NCI-H1417 treated with DMSO at 0.1 percent for 48 hours (cell line): Measurements from ENCODE around the gene FAM3D.
"Not testable (repeated sequence)": the region's sequence is repeated elsewhere in the genome, so short reads cannot be mapped to it uniquely, and the experiment has no call there.

Source experiments
- DNase-seq: peaks from one replicate; lab custom pipeline; 2025; lab: John Stamatoyannopoulos, UW

The FAM3D gene

DNA sequence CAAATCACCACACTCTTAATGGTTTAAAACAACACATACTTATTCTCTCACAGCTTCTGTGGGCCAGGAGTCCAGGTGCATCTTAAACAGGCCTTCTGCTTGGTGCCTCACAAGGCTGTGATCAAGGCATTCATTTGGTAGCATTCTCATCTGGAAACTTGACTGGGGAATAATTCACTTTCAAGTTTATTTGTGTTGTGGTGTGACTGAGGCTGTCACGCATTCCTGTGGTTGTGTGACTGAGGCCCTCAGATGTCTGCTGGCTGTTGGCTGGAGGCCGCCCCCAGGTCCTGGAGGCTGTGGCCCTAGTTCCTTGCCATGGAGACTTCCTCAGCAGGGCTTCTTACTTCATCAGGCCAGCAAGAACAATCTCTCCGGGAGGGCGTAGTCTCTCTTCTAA lies 16.9 kb upstream of the FAM3D start:
- no peak for DNase-seq

DNA sequence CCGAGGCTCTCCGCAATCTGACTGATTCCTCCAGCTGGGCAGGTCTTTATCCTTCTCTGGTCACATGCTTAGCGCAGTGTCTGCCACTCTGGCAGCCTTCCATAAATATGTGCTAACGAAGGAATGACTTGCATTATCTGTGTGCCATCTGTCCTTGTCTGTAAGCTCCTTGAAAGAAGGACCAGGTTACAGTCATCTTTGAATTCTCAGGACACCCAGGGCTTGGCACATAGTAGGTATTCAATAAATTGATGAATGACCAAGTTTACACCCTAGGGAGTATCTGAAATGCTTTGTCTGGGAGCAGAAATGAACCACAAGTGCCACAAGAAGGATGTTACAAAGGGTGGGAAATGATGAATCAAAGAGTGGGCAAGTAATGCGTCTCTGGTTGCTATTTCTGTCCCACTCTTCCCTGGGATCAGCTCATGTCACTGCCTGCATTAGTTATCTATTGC lies 16.5 kb upstream of the FAM3D start:
- DNase-seq: no peak

DNA sequence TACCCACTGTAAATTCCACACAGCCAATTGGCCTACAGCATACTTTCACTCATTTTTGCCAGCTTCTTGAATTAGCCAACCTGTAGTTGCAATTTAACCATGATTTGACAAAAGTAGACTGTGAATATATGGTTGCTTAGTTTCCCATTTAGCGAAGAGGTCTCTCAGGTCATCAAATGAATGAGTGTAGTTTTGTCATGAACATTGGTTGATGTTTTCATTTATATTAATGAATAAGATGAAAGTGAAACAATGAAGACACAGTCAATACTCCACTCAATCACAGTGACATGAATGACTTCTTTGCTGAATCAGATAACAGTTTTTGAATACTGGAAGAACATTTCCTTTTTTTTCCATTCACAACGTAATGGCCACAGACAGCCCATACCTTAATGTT lies 15.3 kb upstream of the FAM3D start:
- DNase-seq: no peak

DNA sequence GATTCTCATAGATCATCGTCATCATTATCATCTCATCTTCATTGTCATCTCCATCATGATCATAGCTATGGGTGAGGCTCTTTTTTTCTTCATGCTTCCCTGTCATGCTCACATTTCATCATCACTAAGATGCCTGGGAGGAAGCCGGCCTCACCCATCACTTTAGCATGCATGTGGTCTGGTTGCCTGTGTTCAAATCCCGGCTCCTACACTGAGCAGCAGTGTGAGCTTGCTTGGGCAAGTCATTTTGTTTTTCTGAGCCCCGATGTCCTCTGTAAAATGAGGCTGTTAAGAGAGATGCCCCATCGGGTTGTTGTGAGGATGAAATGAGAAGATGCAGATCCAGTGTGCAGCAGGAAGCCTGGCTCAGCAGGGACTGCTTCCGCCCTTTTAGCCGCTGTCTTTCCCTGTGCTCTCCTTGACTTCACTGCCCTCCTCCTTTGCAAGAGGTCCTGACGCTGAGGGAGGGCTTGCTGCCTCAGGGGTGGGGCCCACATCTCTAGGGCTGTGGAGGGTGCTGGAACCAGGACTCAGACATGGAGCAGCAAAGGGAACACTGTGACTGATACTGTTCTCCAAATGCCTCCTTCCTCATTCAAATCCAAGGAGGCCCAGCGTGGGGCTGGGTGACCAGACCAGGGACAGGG lies 14.4 kb upstream of the FAM3D start:
- no peak for DNase-seq

DNA sequence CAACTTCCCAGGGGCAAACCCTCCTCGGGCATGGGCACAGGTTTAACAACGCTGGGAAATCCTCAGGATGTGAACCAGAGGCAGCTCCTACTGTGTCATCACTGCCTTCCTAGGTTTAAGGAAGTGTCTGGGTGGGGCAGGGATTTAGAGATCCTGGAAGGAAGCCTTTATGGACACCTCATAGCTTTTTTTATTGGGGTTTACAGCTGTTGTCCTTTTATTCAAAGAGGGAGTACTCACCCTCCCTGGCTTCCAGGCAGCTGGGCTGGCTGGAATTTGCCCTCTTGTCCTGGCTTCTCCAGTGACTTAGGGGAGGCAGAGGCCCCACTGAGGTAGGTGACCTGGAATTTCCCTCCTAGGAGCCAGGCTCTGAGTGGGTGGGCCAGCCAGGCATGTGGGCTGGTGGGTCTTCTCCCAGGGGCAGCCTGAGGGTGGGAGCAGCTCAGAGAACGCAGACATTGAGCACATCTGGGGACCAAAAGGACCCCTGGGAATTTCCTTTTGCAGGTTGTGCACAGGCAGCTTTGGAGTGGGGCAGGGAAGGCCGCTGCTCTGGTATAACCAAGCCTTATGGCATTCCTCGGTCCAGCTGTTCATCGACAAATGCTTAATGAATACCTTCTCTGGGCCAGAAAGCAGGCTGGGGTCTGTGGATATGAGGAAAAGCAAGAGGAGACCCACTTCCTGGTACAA lies 13.5 kb upstream of the FAM3D start:
- DNase-seq: no peak

DNA sequence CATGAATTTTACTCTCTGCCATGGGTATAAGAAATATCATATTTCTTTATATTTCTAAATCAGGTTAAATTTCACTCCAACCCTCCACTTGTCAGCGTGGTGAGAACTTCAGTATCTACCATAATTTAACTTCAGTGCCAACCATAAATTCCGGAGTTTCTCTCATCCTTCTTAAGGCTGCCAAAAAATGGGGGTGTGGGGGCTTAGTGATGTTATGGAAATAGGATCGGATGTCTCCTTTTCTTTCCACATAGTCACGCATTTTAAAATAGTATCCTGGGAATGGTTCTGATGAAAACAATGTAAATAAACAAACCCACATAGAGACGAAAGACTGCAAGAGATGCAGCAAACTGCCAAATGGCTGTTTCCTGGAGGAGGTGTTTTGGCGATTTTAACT lies 12.9 kb upstream of the FAM3D start:
- no peak for DNase-seq

DNA sequence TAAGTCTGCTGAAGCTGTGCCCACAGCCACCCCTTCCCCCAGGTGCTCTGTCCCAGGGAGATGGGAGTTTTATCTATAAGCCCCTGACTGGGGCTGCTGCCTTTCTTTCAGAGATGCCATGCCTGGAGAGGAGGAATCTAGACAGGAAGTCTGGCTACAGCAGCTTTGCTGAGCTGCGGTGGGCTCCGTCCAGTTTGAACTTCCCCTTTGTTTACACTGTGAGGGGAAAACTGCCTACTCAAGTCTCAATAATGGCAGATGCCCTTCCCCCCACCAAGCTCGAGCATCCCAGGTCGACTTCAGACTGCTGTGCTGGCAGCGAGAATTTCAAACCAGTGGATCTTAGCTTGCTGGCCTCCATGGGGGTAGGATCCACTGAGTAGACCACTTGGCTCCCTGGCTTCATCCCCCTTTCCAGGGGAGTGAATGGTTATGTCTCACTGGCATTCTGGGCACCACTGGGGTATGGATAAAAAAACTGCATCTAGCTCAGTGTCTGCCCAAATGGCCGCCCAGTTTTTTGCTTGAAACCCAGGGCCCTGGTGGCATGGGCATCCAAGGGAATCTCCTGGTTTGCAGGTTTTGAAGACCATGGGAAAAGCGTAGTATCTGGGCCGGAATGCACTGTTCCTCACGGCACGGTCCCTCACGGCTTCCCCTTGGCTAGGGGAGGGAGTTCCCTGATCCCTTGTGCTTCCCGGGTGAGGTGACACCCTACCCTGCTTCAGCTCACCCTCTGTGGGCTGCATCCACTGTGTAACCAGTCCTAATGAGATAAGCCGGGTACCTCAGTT lies 11.8 kb upstream of the FAM3D start:
- not testable (repeated sequence) for DNase-seq

DNA sequence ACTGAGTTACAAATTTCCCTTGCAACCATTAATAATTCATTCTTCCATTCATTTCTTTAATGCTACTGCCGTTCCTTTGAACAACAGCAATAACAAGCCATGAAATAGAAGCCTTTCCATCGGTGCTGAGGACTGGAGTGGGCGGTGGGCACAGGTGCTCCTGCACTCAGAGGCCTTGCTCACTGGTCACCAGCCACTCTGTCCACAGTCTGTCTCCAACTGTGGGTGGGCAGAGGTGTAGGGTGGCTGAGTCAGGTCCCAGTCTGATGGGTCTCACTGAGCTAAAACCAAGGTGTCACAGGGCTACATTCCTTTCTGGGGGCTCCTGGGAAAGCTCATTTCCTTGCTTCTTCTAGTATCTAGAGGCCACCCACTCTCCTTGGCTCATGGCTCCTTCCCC lies 6.3 kb upstream of the FAM3D start:
- no peak for DNase-seq

DNA sequence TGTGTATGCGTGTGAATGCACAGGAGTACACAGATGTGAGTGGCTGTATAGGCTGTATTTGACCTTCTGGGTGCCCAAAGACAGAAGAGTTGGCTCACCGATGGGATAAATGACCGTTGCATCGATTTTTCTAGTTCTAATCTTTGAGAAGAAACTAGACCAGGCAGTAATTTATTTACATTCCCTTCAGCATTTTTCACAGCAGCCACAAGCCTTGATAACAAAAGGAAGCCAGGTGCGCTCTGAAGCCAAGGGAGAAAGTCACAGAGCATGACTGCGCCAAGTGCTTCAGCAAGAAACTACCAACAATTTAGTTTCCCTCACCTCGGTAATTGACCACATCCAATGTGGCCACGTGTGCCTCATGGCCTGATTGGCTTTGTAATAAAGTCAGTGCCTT lies 5.9 kb upstream of the FAM3D start:
- DNase-seq: no peak

DNA sequence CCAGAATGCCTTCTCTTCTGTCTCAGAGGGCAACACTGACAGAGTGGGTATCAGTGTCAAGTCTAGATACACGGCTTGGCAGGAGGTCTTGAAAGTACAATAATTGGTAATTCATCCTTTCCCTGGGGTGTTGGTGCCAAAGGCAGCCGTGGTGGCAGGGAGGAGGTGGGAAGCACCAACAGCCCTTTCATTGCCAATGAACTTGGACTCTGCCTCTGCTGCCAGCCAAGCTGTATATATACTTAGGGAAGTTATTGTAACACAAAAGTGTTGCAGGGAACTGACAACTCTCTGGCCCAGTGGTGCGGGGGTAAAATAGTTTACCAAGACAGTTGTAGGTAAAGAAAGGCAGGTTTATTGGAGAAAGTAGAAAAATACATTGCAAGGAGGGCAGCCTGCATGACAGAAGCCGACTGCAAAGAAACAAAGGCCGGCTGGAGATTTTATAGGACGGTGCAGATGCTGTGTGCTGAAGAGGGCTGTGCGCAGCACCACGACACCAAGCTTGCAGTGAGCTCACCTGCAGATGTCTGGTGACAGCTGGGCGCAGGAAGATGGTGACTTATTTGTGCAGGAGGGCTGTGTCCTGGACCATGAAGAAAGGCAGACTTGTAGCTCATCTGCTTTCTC lies 4.0 kb upstream of the FAM3D start:
- no peak for DNase-seq

DNA sequence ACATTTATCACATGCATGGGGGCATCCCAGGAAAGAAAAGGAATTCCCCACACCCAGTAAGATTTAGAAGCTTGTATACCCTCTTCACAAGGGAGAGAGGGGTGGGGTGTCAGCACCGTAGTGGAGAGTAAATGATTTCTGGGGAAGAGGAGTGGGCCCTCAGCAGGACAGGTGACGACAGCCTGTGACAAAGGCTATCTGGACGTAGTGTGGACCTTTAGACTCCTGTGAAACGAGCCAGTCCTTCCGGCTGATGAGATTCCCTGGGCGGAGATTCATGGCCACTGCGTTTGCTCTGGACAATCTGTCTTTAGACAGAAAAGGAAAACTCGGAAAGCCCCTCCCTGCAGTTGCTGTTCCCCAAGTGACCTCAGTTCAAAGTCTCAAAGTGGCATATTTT lies 1.7 kb upstream of the FAM3D start:
- DNase-seq: no peak

DNA sequence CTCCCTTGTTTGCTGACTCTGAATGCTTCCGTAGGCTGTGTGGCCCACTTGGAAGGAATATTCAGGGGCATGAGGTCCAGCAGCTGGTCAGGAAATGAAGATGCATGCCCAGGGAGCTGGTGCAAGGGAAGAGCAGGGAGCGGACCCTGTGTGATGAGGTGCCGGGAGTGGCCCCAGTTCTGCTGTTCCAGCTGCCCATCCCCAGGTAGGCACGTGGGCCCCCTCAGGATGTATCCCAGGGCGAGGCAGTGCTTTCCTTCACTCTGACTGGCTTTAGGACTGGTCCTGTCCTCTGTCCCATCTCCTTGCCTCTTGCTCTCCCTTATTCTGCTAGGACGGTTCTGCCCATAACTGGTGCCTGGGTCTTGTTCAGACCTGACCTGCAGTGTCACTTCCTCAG lies 1.1 kb upstream of the FAM3D start:
- DNase-seq: no peak

DNA sequence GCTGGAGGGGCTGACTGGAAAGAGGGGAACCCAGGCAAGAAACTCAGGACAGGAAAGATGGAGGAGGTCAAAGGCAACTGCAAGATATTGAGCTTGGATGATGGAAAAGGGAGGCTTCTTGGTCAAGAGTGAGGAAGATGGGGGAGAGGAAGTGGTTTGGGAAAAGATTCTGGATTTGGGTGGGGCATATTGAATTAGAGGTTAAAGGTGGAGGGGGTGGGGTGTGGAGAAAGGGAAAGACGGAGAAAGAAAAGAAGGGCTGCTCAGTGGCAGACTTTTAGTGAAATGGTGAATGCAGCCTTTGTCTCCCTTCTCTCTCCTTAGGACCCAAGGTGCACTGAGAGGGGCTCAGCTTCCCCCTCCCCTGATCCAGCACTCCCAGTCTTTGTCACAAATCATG lies 655 bp upstream of the FAM3D start:
- no peak for DNase-seq

DNA sequence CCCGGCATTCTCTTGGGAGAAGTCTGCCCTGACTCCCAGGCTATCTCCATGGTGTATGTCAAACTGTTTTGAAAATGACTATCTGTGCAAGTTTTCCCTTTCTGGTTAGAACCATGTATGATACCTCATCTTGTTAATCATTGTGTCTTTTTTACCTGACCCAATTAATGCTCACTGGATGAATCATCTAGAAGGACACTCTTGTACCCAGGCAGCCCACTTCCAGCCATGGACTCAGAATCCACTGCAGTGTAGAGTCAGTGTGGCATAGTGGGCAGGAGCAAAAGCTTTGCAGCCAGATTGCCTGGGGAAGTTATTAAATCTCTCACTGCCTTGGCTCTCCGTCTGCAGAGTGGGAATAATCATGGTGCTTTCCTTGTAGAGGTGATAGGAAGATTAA lies 1.2 kb downstream of the FAM3D start:
- DNase-seq: no peak

DNA sequence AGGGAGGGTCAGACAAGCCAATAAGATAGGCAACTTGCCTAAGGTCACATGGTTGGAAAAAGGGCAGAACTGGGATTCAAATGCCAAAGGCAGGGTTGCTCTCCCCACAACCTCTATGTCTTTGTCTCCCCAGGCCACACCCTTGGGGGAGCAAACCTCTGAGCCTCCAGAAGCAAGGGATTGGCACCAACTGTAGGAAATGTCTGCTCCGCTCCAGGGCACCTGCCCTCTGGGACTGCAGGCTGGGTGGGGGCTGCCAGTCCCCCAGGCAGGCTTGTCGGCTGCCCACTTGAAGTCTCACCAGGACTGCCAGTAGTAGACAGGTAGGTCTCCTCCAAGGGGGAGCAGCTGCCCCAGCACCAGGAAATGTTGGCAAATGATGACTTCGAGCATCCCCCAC lies 2.0 kb downstream of the FAM3D start:
- DNase-seq: no peak

DNA sequence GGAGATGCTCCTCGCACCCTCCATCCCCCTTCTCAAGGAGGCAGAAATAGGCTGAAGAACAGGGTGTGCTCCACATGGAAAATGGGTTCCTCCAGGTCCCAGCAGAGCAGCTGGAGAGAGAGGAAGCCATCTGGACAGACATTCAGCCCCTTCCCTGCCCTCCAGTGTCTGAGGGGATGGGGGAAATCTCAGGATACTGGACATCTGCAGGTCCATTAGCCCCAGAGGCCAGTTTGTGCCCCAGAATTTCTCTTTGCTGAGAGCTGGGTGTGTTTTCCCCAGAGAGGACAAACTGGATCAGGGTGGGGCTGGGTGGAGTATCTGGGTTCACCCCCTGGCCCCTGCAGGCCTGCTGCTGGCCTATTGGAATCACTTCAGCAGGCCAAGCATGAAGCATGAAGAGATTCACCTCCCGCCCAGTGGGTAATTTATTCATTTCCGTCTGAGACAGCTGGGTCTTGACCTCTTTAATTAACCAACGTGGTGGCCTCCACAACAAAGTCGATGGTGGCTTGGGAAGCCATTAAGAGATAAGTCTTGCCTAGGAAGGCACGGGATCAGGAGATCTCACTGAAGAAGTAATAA lies 4.6 kb downstream of the FAM3D start:
- DNase-seq: no peak

DNA sequence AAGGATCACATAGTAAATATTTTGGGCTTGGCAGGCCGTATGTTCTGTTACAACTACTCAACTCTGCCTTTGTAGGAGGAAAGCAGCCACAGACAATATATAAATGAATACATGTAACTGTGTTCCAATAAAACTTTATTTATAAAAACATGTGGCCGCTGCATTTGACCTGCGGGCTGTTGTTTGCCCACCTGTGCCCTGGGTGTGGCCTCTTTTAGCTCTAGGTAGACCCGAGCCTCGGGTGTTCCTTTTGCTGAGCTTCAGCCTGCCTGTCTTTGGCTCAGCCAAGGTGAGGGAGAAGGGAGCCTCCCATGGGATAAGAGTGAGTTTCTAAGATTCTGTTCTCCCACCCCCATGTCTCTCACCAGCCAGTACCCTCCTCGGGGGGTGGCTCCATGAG lies 5.6 kb downstream of the FAM3D start:
- DNase-seq: no peak

DNA sequence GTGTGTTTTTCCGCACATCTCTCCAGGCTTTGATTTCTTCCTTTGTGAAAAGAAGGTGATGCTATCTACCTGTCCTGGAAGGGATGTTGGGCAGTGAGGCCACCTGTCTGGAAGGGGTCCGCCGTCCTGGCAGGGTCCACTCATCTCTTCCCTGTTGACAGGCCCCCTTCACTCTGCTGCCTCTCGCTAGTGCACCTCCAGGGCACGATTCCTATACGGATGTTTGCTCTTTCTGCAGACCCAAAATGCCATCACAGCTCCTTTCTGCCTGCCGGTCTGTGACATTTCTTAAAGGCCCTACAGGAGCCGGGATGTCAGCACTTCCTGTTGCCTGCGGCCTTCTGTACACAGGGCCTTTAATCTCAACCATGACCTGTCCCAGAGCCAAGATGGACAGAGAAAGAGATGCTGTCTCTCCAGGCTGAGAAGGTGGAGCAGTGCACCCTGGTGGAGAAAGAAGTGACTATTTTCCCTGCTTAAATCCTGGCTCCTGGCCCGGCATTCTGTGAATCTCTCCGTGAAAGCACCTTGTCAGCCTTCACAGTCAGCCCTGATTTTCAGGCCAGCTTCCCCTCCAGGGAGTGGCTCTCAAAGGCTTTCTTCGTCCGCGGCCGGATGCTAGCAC lies 7.4 kb downstream of the FAM3D start:
- DNase-seq: no peak

DNA sequence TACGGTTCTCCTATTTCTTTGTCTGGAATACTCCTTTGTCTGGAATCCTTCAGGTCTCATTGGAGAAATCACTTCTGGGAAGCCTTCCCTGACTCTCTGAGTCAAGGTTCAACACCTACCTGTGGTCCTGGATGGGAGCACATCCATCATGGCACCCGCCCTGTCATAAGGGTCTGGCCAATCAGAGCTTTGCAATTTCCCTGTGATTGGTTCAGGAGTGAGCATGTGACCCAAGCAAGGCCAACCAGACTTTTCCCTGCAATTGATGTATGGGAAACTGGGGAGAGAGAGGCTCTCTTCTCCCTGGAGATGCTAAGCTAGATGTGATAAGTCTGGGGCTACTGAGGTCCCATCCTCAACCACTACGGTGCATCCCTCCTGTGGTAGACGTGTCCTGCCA lies 8.1 kb downstream of the FAM3D start:
- DNase-seq: no peak

DNA sequence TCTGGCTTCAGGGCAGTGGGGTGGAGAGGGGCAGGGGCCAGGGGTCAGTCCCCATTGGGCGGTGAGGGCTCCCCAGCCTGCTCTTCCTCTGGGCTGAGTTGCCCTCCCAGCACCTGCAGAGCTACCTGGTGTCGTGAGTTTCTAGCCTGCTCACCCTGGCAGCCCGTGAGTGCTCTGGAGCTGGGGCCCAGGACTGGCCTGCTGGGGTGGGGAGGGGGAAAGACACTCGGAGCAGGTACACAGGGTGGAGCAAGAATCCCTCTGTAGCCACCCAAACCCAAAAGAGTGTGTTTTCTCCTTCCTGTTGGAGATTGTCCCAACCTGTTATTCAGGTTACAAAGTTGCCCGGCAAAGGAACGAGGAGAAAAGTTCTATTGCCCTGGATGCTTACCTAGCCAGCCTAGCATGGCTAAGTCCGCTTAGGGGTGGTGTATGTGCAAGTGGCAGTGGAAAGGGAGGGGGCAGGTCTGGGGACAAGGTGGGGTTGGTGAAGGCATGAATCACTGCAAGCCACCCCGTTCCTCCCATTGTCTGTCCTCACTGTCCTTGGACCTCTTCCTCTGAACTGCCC lies 8.9 kb downstream of the FAM3D start:
- DNase-seq: no peak

DNA sequence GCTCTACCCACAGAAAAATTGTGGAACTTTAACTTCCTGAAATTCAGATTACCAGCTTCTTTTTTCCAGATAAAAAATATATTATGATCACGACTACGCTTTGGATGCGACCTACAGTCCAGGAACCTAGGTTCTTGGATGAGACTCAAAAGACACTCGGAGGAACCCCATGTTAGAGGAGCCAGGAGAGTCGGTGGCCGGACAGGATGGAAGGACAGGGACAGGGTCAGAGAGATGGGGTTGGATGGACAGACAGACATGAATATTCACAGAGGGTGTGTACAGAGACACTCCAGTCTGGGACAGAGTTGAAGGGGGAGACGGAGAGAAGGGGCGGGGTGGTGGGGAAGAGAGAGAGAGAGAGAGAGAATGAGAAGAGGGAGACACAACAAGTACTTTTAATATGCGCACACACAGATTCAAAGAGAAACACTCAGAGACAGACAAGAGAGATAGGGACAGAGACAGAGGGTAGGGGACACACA lies 9.5 kb downstream of the FAM3D start:
- DNase-seq: no peak
